Lower leg skin (tissue), 4 donors: ENCODE results near the gene PIAS4. TPM values are rescaled to one million over a fixed set of nuclear protein-coding genes. Genes with fewer than 3 reads are reported as not detected.
A peak's percentile ranks its signal among the peaks of the same experiment; 100 is the strongest.
"Not testable (repeated sequence)": the region's sequence is repeated elsewhere in the genome, so short reads cannot be mapped to it uniquely, and the experiment has no call there.

ENCODE experiments used
- DNase-seq, 2 donors: peaks; one replicate each; pipeline ENCODE4 v3.0.0-alpha.2; 2019; ENCODE audit warnings: low spot score in 2 of 2
- H3K4me3 ChIP-seq: fragments of 200-600 bp; sonication (generic); 2 replicates; pipeline ENCODE4 v1.5.1; 2017; ENCODE audit warnings: mild to moderate bottlenecking, low read depth; ENCODE audit not compliant: poor library complexity, severe bottlenecking
- CTCF ChIP-seq, 3 donors: fragments of 450-650 bp; IDR thresholded peaks; one replicate each; pipeline ENCODE4 v1.5.1; 2016; ENCODE audit warnings: antibody characterized with exemption in 3 of 3, mild to moderate bottlenecking in 3 of 3, moderate library complexity in 2 of 3
- POLR2A ChIP-seq, 2 donors: fragments of 450-650 bp; IDR thresholded peaks; one replicate each; pipeline ENCODE4 v1.6.1; 2016 to 2017; ENCODE audit warnings: antibody characterized with exemption in 2 of 2, mild to moderate bottlenecking in 1 of 2, moderate library complexity in 1 of 2
- WGBS, 2 donors: methylation state at CpG; one replicate each; pipeline ENCODE4 v1.1.5; 2018; 5-methylcytosine and 5-hydroxymethylcytosine counted together
- intact Hi-C: fragments of 100-400 bp; cut with DNase I; formaldehyde crosslinking; loops from one replicate; pipeline ENCODE4 v1.15.0; 2023; ENCODE audit warnings: low total_unique reads
- total RNA-seq, 4 donors: library from RNA; depleted of rRNA; stranded (reverse); fragments of >200 nt; gene quantifications; one replicate each; pipeline ENCODE4 v1.1.0, GENCODE V29; 2016

PIAS4 gene
- total RNA-seq, 4 donors from 2014 or later, result 20.8 to 35.1 (median 26.9) TPM

GRCh38 chr19:3963458-3964255, 43.9 kb upstream of the PIAS4 start:
- no peak overlapping the region for H3K4me3 ChIP-seq
- no peak for DNase-seq
- intact Hi-C loops, result no loop called here
- 90 to 96% methylated on average over 23 to 28 of the region's 35 CpGs for WGBS, 2 donors
- TF ChIP-seq POLR2A (IDR thresholded peaks at IDR 0.05) (no peak), CTCF (IDR thresholded peaks at IDR 0.05) (no peak)

- no peak for DNase-seq
- H3K4me3 ChIP-seq, result no peak overlapping the region
- WGBS, 2 donors, result 91 to 93% methylated on average over 56 to 57 of the region's 60 CpGs
- intact Hi-C loops, result no loop called here
- no peak for TF ChIP-seq POLR2A (IDR thresholded peaks at IDR 0.05)
- TF ChIP-seq CTCF (IDR thresholded peaks at IDR 0.05), result no peak
These were observed 43.0 kb upstream of the PIAS4 start for GRCh38 chr19:3964256-3965194.

GRCh38 chr19:3966051-3967017, 41.2 kb upstream of the PIAS4 start:
- no peak overlapping the region for H3K4me3 ChIP-seq
- DNase-seq, result no peak
- intact Hi-C loops, result no loop called here
- TF ChIP-seq POLR2A (IDR thresholded peaks at IDR 0.05), result no peak
- no peak for TF ChIP-seq CTCF (IDR thresholded peaks at IDR 0.05)
- WGBS, 2 donors, result 81 to 92% methylated on average over 25 to 30 of the region's 30 CpGs

- WGBS, 2 donors, result 92 to 93% methylated on average over 12 of the region's 12 CpGs
These were observed 39.6 kb upstream of the PIAS4 start for GRCh38 chr19:3967983-3968382.

GRCh38 chr19:3968556-3969434, 38.7 kb upstream of the PIAS4 start:
- peak; percentile 89 to 96 for DNase-seq
- 15 to 25% methylated on average over 9 of the region's 9 CpGs for WGBS, 2 donors
- intact Hi-C loops, result no loop called here
- no peak for TF ChIP-seq POLR2A (IDR thresholded peaks at IDR 0.05)
- no peak for TF ChIP-seq CTCF (IDR thresholded peaks at IDR 0.05)
- no peak overlapping the region for H3K4me3 ChIP-seq

More at GRCh38 chr19:3967983-3968382, 39.6 kb upstream of the PIAS4 start:
- H3K4me3 ChIP-seq, DNase-seq, intact Hi-C loops: not testable (repeated sequence)
